Effector CD4-positive, alpha-beta T cell (primary cell): ENCODE results near the gene ADARB1.

Experiments used
- DNase-seq: peaks from one replicate; pipeline ENCODE4 v3.0.0-alpha.2; 2020

ADARB1 gene

GRCh38 chr21:45039317-45040156, 34.8 kb upstream of the ADARB1 start:
- DNase-seq: no peak

- DNase-seq: no peak
Observed at GRCh38 chr21:45040157-45040711, 34.1 kb upstream of the ADARB1 start.

GRCh38 chr21:45040739-45041138, 33.6 kb upstream of the ADARB1 start:
- no peak for DNase-seq

GRCh38 chr21:45041351-45041805, 33.0 kb upstream of the ADARB1 start:
- no peak for DNase-seq

- DNase-seq: no peak
Observed at GRCh38 chr21:45041984-45042663, 32.3 kb upstream of the ADARB1 start.

GRCh38 chr21:45042664-45043161, 31.7 kb upstream of the ADARB1 start:
- no peak for DNase-seq

GRCh38 chr21:45043541-45044020, 30.8 kb upstream of the ADARB1 start:
- no peak for DNase-seq

GRCh38 chr21:45045481-45045880, 28.9 kb upstream of the ADARB1 start:
- DNase-seq: no peak

GRCh38 chr21:45047257-45047656, 27.1 kb upstream of the ADARB1 start:
- no peak for DNase-seq

GRCh38 chr21:45048026-45048698, 26.2 kb upstream of the ADARB1 start:
- DNase-seq: no peak

- no peak for DNase-seq
Observed at GRCh38 chr21:45048968-45049367, 25.4 kb upstream of the ADARB1 start.

GRCh38 chr21:45049714-45050344, 24.6 kb upstream of the ADARB1 start:
- no peak for DNase-seq

- no peak for DNase-seq
Observed at GRCh38 chr21:45050345-45050796, 24.0 kb upstream of the ADARB1 start.

- DNase-seq: no peak
Observed at GRCh38 chr21:45050797-45051489, 23.4 kb upstream of the ADARB1 start.

GRCh38 chr21:45051580-45052434, 22.6 kb upstream of the ADARB1 start:
- no peak for DNase-seq

- no peak for DNase-seq
Observed at GRCh38 chr21:45052960-45053359, 21.4 kb upstream of the ADARB1 start.

- DNase-seq: no peak
Observed at GRCh38 chr21:45053561-45054226, 20.7 kb upstream of the ADARB1 start.

GRCh38 chr21:45054227-45054926, 20.0 kb upstream of the ADARB1 start:
- no peak for DNase-seq

GRCh38 chr21:45054927-45055612, 19.3 kb upstream of the ADARB1 start:
- DNase-seq: no peak
